ENCODE results near the gene TMEM247. TPM values are rescaled to one million over a fixed set of nuclear protein-coding genes. Genes with fewer than 3 reads are reported as not detected.

The TMEM247 gene
- total and polyA plus RNA-seq, 12 donors: not detected

DNA sequence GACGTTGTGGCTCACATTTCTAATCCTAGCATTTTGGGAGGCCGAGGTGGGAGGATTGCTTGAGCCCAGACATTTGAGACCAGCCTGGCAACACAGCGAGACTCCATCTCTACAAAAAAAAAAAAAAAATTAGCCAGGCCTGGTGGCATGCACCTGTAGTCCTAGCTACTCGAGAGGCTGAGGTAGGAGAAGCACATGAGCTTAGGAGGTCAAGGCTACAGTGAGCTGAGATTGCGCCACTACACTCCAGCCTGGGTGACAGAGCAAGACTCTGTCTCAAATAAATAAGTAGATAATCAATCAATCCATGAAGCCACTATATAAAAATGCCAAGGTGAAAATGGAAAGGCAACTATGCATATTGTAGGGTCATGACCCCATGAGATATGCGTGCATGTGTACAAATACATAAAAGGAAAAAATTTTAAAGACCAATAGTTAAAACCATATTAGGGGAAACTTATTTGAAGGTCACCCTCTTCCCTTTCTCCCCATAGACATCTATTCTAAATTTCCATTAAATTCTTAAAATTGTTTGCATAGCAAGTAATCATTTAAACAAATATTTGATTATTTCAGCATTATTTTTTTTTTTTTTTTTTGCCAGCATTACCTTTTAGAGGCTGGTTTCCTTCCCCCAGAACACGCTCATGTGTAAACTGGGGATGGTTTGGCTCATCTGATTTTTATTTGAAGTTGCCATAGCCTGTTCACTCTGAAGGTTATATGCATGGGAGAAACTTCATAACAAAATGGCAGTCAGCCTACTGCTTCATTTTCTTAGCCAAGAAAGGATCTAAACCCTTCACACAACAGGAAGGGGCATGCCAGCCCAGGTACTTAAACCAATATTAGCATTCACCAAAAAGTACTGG, 37.3 kb upstream of the TMEM247 start:
- Histone ChIP-seq H3K27ac (no peak overlapping the region), H3K27me3 (no peaks in the 10 kb centered on the region), H3K9me3 (replicated peaks in 1 of 3) (no peaks in the 10 kb centered on the region), H3K36me3 (replicated peaks in 1 of 2) (no peaks in the 10 kb centered on the region), H3K4me3 (no peak overlapping the region), H3K4me1 (replicated peaks in 1 of 2) (no peaks in the 10 kb centered on the region)
- no peak for DNase-seq
- intact Hi-C loops (cut with DNase I): no loop called here
- 78 to 83% (median 81%) methylated on average over 7 of the region's 7 CpGs for WGBS, 4 donors
- TF ChIP-seq POLR2A (IDR thresholded peaks at IDR 0.05): no peak
- TF ChIP-seq, protein P1, sequence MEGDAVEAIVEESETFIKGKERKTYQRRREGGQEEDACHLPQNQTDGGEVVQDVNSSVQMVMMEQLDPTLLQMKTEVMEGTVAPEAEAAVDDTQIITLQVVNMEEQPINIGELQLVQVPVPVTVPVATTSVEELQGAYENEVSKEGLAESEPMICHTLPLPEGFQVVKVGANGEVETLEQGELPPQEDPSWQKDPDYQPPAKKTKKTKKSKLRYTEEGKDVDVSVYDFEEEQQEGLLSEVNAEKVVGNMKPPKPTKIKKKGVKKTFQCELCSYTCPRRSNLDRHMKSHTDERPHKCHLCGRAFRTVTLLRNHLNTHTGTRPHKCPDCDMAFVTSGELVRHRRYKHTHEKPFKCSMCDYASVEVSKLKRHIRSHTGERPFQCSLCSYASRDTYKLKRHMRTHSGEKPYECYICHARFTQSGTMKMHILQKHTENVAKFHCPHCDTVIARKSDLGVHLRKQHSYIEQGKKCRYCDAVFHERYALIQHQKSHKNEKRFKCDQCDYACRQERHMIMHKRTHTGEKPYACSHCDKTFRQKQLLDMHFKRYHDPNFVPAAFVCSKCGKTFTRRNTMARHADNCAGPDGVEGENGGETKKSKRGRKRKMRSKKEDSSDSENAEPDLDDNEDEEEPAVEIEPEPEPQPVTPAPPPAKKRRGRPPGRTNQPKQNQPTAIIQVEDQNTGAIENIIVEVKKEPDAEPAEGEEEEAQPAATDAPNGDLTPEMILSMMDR (IDR thresholded peaks at IDR 0.05): no peak

DNA sequence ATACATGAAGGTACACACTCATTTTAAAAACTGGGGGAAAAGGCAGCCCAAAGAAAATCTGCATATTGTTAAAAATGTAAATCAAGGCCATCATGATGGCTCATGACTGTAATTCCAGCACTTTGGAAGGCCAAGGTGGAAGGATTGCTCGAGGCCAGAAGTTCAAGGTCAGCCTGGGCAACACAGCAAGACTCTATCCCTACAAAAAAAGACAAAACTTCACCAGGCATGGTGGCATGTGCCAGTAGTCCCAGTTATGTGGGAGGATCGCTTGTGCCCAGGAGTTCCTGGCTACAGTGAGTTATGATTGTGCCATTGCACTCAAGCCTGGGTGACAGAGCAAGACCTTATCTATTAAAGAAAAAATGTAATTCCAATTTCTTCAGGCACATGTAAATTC, 34.6 kb upstream of the TMEM247 start:
- intact Hi-C loops (cut with DNase I): no loop called here
- DNase-seq: no peak

GRCh38 chr2:46445556-46445955, 33.8 kb upstream of the TMEM247 start:
- TF ChIP-seq, protein P1 (IDR thresholded peaks at IDR 0.05): no peak
- TF ChIP-seq POLR2A (IDR thresholded peaks at IDR 0.05): no peak
- Histone ChIP-seq H3K4me1 (replicated peaks in 1 of 2) (no peaks in the 10 kb centered on the region), H3K9me3 (replicated peaks in 1 of 3) (no peaks in the 10 kb centered on the region), H3K36me3 (replicated peaks in 1 of 2) (no peaks in the 10 kb centered on the region), H3K27ac (no peak overlapping the region), H3K27me3 (no peaks in the 10 kb centered on the region), H3K4me3 (no peak overlapping the region)
- no peak for DNase-seq
- intact Hi-C loops (cut with DNase I): no loop called here

More for the DNA sequence above, 34.6 kb upstream of the TMEM247 start:
- H3K9me3 ChIP-seq (replicated peaks in 1 of 3): no peaks in the 10 kb centered on the region
- H3K4me3 ChIP-seq: no peak overlapping the region
- H3K36me3 ChIP-seq (replicated peaks in 1 of 2): no peaks in the 10 kb centered on the region
- no peak overlapping the region for H3K27ac ChIP-seq
- H3K4me1 ChIP-seq (replicated peaks in 1 of 2): no peaks in the 10 kb centered on the region
- H3K27me3 ChIP-seq: no peaks in the 10 kb centered on the region
- no peak for TF ChIP-seq POLR2A (IDR thresholded peaks at IDR 0.05)
- TF ChIP-seq, protein P1 (IDR thresholded peaks at IDR 0.05): no peak
- 65 to 72% (median 68%) methylated on average over 2 of the region's 2 CpGs for WGBS, 4 donors

GRCh38 chr2:46446871-46447568, 32.3 kb upstream of the TMEM247 start:
- TF ChIP-seq POLR2A (IDR thresholded peaks at IDR 0.05): no peak
- TF ChIP-seq, protein P1 (IDR thresholded peaks at IDR 0.05): no peak

More at GRCh38 chr2:46446871-46447568, 32.3 kb upstream of the TMEM247 start:
- no peaks in the 10 kb centered on the region for H3K27me3 ChIP-seq
- no peaks in the 10 kb centered on the region for H3K9me3 ChIP-seq (replicated peaks in 1 of 3)
- H3K36me3 ChIP-seq (replicated peaks in 1 of 2): no peaks in the 10 kb centered on the region
- intact Hi-C loops (cut with DNase I): no loop called here
- 81 to 93% (median 82%) methylated on average over 3 of the region's 3 CpGs for WGBS, 4 donors
- DNase-seq: no peak
- no peak overlapping the region for H3K27ac ChIP-seq
- H3K4me1 ChIP-seq (replicated peaks in 1 of 2): no peaks in the 10 kb centered on the region
- no peak overlapping the region for H3K4me3 ChIP-seq

All from adrenal gland (tissue), 12 donors.